CD14-positive monocyte (primary cell): Measurements from ENCODE around the gene KDM3B. TPM values are rescaled to one million over a fixed set of nuclear protein-coding genes. Genes with fewer than 3 reads are reported as not detected.
A peak's percentile ranks its signal among the peaks of the same experiment; 100 is the strongest.
"Not testable (repeated sequence)": the region's sequence is repeated elsewhere in the genome, so short reads cannot be mapped to it uniquely, and the experiment has no call there.

Source experiments
- DNase-seq, 3 donors: peaks; one replicate each; pipeline ENCODE4 v3.0.0-alpha.2; 2011 to 2022
- H2AFZ ChIP-seq: 2 replicates; pipeline ENCODE4 v1.6.0; 2012; ENCODE audit warnings: mild to moderate bottlenecking, low read depth, low read length, inconsistent platforms; ENCODE audit not compliant: insufficient read depth, poor library complexity, severe bottlenecking
- H3K27ac ChIP-seq, 2 donors: 1 replicate in 1 of 2; 2 replicates in 1 of 2; pipeline ENCODE4 v1.5.1; 2012 to 2013; ENCODE audit warnings: low read length in 2 of 2, control low read depth in 1 of 2, inconsistent platforms in 1 of 2, low read depth in 1 of 2, mild to moderate bottlenecking in 1 of 2
- H3K27me3 ChIP-seq, 2 donors: one replicate each; pipeline versions ENCODE4 v1.6.0 to v1.6.1; 2011 to 2013; ENCODE audit warnings: low read length in 2 of 2; ENCODE audit not compliant: control insufficient read depth in 2 of 2, insufficient read depth in 2 of 2
- H3K36me3 ChIP-seq, 2 donors: replicated peaks in 1 of 2; 1 replicate in 1 of 2; 2 replicates in 1 of 2; pipeline versions ENCODE4 v1.5.1 to v1.6.1; 2012 to 2013; ENCODE audit warnings: low read length in 2 of 2, control low read depth in 1 of 2, inconsistent platforms in 1 of 2, mild to moderate bottlenecking in 1 of 2; ENCODE audit not compliant: insufficient read depth in 2 of 2, control insufficient read depth in 1 of 2
- H3K4me1 ChIP-seq, 2 donors: 1 replicate in 1 of 2; 2 replicates in 1 of 2; pipeline versions ENCODE4 v1.5.1 to v1.6.1; 2012 to 2013; ENCODE audit warnings: low read length in 2 of 2, control low read depth in 1 of 2, inconsistent platforms in 1 of 2, mild to moderate bottlenecking in 1 of 2, moderate library complexity in 1 of 2; ENCODE audit not compliant: insufficient read depth in 2 of 2, control insufficient read depth in 1 of 2
- H3K4me2 ChIP-seq: replicated peaks from 2 replicates; pipeline ENCODE3; 2012; ENCODE audit warnings: low read length, moderate library complexity, mild to moderate bottlenecking; ENCODE audit not compliant: poor library complexity, severe bottlenecking; ENCODE audit errors: extremely low read depth
- H3K4me3 ChIP-seq, 3 experiments: fragments of 200-600 bp in 1 of 3; sonication (generic) in 1 of 3; replicated peaks in 1 of 3; 1 replicate in 2 of 3; 2 replicates in 1 of 3; pipeline ENCODE4 v1.5.1; 2011 to 2013; ENCODE audit warnings: low read length in 3 of 3, mild to moderate bottlenecking in 3 of 3, control low read depth in 2 of 3, low read depth in 2 of 3, inconsistent platforms in 1 of 3, moderate library complexity in 1 of 3
- H3K79me2 ChIP-seq: 2 replicates; pipeline ENCODE4 v1.6.0; 2012; ENCODE audit warnings: mild to moderate bottlenecking, control low read depth, inconsistent platforms, low read length, moderate library complexity; ENCODE audit not compliant: insufficient read depth
- H3K9ac ChIP-seq: 2 replicates; pipeline ENCODE4 v1.6.0; 2017; ENCODE audit warnings: low read length, mild to moderate bottlenecking; ENCODE audit not compliant: insufficient read depth, poor library complexity, severe bottlenecking
- H3K9me3 ChIP-seq, 2 donors: replicated peaks in 1 of 2; 1 replicate in 1 of 2; 2 replicates in 1 of 2; pipeline versions ENCODE4 v1.5.1 to v1.6.1; 2012 to 2013; ENCODE audit warnings: low read length in 2 of 2, control low read depth in 1 of 2; ENCODE audit not compliant: control insufficient read depth in 1 of 2, insufficient read depth in 1 of 2
- H4K20me1 ChIP-seq: 2 replicates; pipeline ENCODE4 v1.6.0; 2012; ENCODE audit warnings: mild to moderate bottlenecking, low read length, control low read depth, moderate library complexity; ENCODE audit not compliant: insufficient read depth
- H3K27ac Mint-ChIP-seq, 7 donors: one replicate each; pipeline ENCODE4 v1.8.0; 2020; ENCODE audit warnings: mild to moderate bottlenecking in 7 of 7, mixed read lengths in 7 of 7, moderate library complexity in 6 of 7, inconsistent platforms in 2 of 7
- H3K27me3 Mint-ChIP-seq, 3 donors: one replicate each; pipeline ENCODE4 v1.8.0; 2021 to 2022; ENCODE audit warnings: low read depth in 3 of 3, mild to moderate bottlenecking in 3 of 3, mixed read lengths in 3 of 3, moderate library complexity in 3 of 3, inconsistent platforms in 1 of 3
- H3K36me3 Mint-ChIP-seq, 2 donors: one replicate each; pipeline ENCODE4 v1.8.0; 2020; ENCODE audit warnings: mixed read lengths in 2 of 2, inconsistent platforms in 1 of 2, mild to moderate bottlenecking in 1 of 2
- H3K4me1 Mint-ChIP-seq: one replicate; pipeline ENCODE4 v1.8.0; 2020; ENCODE audit warnings: mild to moderate bottlenecking, mixed read lengths
- H3K4me3 Mint-ChIP-seq, 2 donors: one replicate each; pipeline ENCODE4 v1.8.0; 2020; ENCODE audit warnings: mild to moderate bottlenecking in 2 of 2, mixed read lengths in 2 of 2, moderate library complexity in 1 of 2
- H3K9me3 Mint-ChIP-seq, 7 donors: one replicate each; pipeline ENCODE4 v1.8.0; 2020 to 2022; ENCODE audit warnings: mixed read lengths in 7 of 7, mild to moderate bottlenecking in 6 of 7, moderate library complexity in 6 of 7, inconsistent platforms in 2 of 7
- CTCF ChIP-seq: fragments of 200-600 bp; IDR thresholded peaks from one replicate; pipeline ENCODE4 v1.8.0; 2022; ENCODE audit warnings: antibody characterized with exemption, mild to moderate bottlenecking
- WGBS: methylation state at CpG from one replicate; pipeline ENCODE4 v1.1.5; 2013; ENCODE audit warnings: missing lambda C conversion rate; ENCODE audit not compliant: insufficient coverage; 5-methylcytosine and 5-hydroxymethylcytosine counted together
- intact Hi-C, 2 donors: fragments of 100-400 bp; cut with micrococcal nuclease; formaldehyde crosslinking; loops; one replicate each; pipeline versions ENCODE4 v1.15.0 to v1.15.1; 2023
- polyA plus RNA-seq, 3 donors: library from polyadenylated mRNA; depleted of rRNA in 1 of 3; unstranded in 2 of 3; stranded (reverse) in 1 of 3; fragments of 300-500 nt in 2 of 3; fragments of >200 nt in 1 of 3; fragmentation: Illumina TruSeq in 2 of 3; gene quantifications; 1 replicate in 2 of 3; 2 replicates in 1 of 3; pipeline ENCODE4 v1.2.3, GENCODE V29; 2012 to 2021

Gene KDM3B
- polyA plus RNA-seq, 3 donors: 11.7 to 52.1 (median 17.4) TPM

DNA sequence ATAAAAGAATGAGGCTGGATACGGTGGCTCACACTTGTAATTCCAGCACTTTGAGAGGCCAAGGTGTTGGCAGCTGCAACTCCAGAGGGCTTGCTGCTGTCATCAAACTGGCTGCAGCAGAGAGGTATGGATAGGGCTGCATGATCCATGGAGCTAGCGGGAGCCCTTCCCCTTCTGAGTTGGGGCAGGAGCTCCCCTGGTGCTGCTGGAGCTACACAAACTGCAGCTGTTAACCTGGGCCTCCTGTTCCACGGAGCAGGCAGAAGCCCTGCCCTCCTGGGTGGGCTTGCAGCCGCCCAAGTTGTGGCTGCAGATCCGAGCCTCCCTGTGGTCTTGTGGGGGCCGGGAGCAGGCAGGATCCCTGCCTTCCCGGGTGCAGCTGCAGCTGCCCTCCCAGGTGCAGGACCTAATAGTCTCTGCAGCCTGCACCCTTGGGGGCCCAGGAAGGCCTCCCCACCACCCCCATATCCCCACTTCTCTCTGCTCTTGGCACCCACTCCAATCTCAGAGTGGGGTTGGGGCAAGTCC, 36.7 kb upstream of the KDM3B start:
- Histone ChIP-seq H3K9ac (no peak overlapping the region), H2AFZ (no peak overlapping the region), H3K4me3 (no peak overlapping the region), H4K20me1 (no peaks in the 10 kb centered on the region), H3K4me1 (no peaks in the 10 kb centered on the region), H3K27me3 (no peaks in the 10 kb centered on the region), H3K36me3 (peaks cover 18 to 73% of the 10 kb centered on the region in 2 donors), H3K27ac (no peak overlapping the region), H3K4me2 (no peak overlapping the region), H3K9me3 (no peaks in the 10 kb centered on the region), H3K79me2 (no peaks in the 10 kb centered on the region)
- intact Hi-C loops: no loop called here
- H3K4me1 Mint-ChIP-seq: no peaks in the 10 kb centered on the region
- H3K36me3 Mint-ChIP-seq: peaks cover 28 to 53% of the 10 kb centered on the region in 2 donors
- H3K27me3 Mint-ChIP-seq: no peaks in the 10 kb centered on the region
- H3K9me3 Mint-ChIP-seq: no peaks in the 10 kb centered on the region
- TF ChIP-seq CTCF: no peak
- H3K4me3 Mint-ChIP-seq: no peak overlapping the region
- no peak overlapping the region for H3K27ac Mint-ChIP-seq
- WGBS: 98% methylated on average over 7 of the region's 7 CpGs
- DNase-seq: no peak

DNA sequence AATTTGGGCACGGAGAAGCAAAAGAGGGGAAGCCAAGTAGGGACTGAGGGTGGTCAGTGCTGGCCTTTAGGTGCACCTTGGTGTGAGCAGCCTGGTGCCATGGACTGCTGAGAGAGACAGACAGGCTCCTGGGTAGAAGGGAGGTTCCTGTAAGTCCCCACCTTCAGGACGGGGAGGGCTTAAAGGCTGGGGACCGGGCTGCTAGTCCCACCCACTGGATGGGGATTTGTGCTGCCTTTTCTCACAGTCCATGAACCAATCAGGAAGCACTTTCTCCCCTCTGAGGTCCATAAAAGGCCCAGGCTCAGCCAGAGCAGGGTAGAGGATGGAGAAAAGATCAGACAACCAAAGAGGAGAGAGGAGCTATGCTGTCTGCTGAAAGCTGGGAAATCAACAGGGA, 36.1 kb upstream of the KDM3B start:
- no peaks in the 10 kb centered on the region for H3K9me3 Mint-ChIP-seq
- intact Hi-C loops: no loop called here
- no peaks in the 10 kb centered on the region for H3K27me3 Mint-ChIP-seq
- H3K27ac Mint-ChIP-seq: peak overlapping the region in 1 of 7 donors; percentile 18
- TF ChIP-seq CTCF: no peak
- H3K27me3 ChIP-seq: no peaks in the 10 kb centered on the region
- no peaks in the 10 kb centered on the region for H3K4me1 Mint-ChIP-seq
- no peak overlapping the region for H3K4me3 ChIP-seq
- H3K36me3 Mint-ChIP-seq: peaks cover 27 to 55% of the 10 kb centered on the region in 2 donors
- H3K4me2 ChIP-seq: no peak overlapping the region
- 100% methylated on average over 1 of the region's 3 CpGs for WGBS
- H3K36me3 ChIP-seq: peaks cover 18 to 68% of the 10 kb centered on the region in 2 donors
- H3K4me1 ChIP-seq: no peaks in the 10 kb centered on the region
- H3K4me3 Mint-ChIP-seq: no peak overlapping the region
- no peaks in the 10 kb centered on the region for H3K79me2 ChIP-seq
- no peaks in the 10 kb centered on the region for H3K9me3 ChIP-seq
- no peaks in the 10 kb centered on the region for H4K20me1 ChIP-seq
- no peak overlapping the region for H3K9ac ChIP-seq
- H2AFZ ChIP-seq: no peak overlapping the region
- H3K27ac ChIP-seq: no peak overlapping the region
- no peak for DNase-seq

- WGBS: 83% methylated on average over 1 of the region's 4 CpGs
- H3K4me1 Mint-ChIP-seq: not testable (repeated sequence)
Observed at GRCh38 chr5:138318211-138318610, 34.3 kb upstream of the KDM3B start.

More at GRCh38 chr5:138318211-138318610, 34.3 kb upstream of the KDM3B start:
- peaks cover 20 to 51% of the 10 kb centered on the region in 2 donors for H3K36me3 ChIP-seq
- H3K4me3 Mint-ChIP-seq, H3K27ac ChIP-seq, DNase-seq, H3K4me3 ChIP-seq, H3K9me3 Mint-ChIP-seq, H3K27me3 Mint-ChIP-seq, intact Hi-C loops, H3K9ac ChIP-seq, H3K4me1 ChIP-seq, H2AFZ ChIP-seq, H3K9me3 ChIP-seq, H3K27me3 ChIP-seq, H3K4me2 ChIP-seq, H4K20me1 ChIP-seq, H3K27ac Mint-ChIP-seq, H3K79me2 ChIP-seq: not testable (repeated sequence)
- peaks cover 20 to 49% of the 10 kb centered on the region in 2 donors for H3K36me3 Mint-ChIP-seq
